PFSK-1 (cell line): Measurements from ENCODE around the gene MAPK8IP3.

ENCODE experiments used
- FOXP2 ChIP-seq: optimal IDR thresholded peaks from 2 replicates; pipeline ENCODE3; 2011; ENCODE audit warnings: borderline replicate concordance, control low read depth, inconsistent platforms; ENCODE audit not compliant: insufficient read depth; ENCODE audit errors: extremely low read length, extremely low read depth
- POLR2AphosphoS5 ChIP-seq: IDR thresholded peaks from 2 replicates; pipeline ENCODE4 v1.6.1; 2012; ENCODE audit warnings: low read depth, mild to moderate bottlenecking, control low read depth, low read length, moderate library complexity
- REST ChIP-seq, 2 experiments: IDR thresholded peaks; 2 replicates each; pipeline versions ENCODE4 v1.6.1 to v1.8.0; 2011 to 2012; ENCODE audit warnings: low read depth in 2 of 2, low read length in 2 of 2, control low read depth in 1 of 2, inconsistent platforms in 1 of 2, mild to moderate bottlenecking in 1 of 2, moderate library complexity in 1 of 2; ENCODE audit not compliant: insufficient read depth in 1 of 2
- SIN3A ChIP-seq: IDR thresholded peaks from 2 replicates; pipeline ENCODE4 v1.6.1; 2012; ENCODE audit warnings: mild to moderate bottlenecking, low read length, moderate library complexity, borderline replicate concordance; ENCODE audit not compliant: insufficient read depth
- TAF1 ChIP-seq: IDR thresholded peaks from 2 replicates; pipeline ENCODE4 v1.6.1; 2012; ENCODE audit warnings: low read length, control low read depth, borderline replicate concordance; ENCODE audit not compliant: insufficient read depth

Gene MAPK8IP3

GRCh38 chr16:1670371-1670770, 35.6 kb upstream of the MAPK8IP3 start:
- TF ChIP-seq FOXP2 (no peak), TAF1 (no peak), REST (IDR thresholded peaks at IDR 0.05; ENCODE audit: insufficient read depth in 1 of 2, low read depth in 2 of 2, low read length in 2 of 2) (no peak), SIN3A (no peak), POLR2AphosphoS5 (no peak)

- TF ChIP-seq TAF1 (no peak), POLR2AphosphoS5 (no peak), REST (IDR thresholded peaks at IDR 0.05; ENCODE audit: insufficient read depth in 1 of 2, low read depth in 2 of 2, low read length in 2 of 2) (no peak), SIN3A (no peak), FOXP2 (no peak)
Observed at GRCh38 chr16:1670866-1671265, 35.1 kb upstream of the MAPK8IP3 start.

- TF ChIP-seq REST (IDR thresholded peaks at IDR 0.05; ENCODE audit: insufficient read depth in 1 of 2, low read depth in 2 of 2, low read length in 2 of 2) (no peak), SIN3A (no peak), TAF1 (no peak), FOXP2 (no peak), POLR2AphosphoS5 (no peak)
Observed at GRCh38 chr16:1673424-1674151, 32.4 kb upstream of the MAPK8IP3 start.

GRCh38 chr16:1674306-1674705, 31.7 kb upstream of the MAPK8IP3 start:
- TF ChIP-seq FOXP2 (no peak), REST (IDR thresholded peaks at IDR 0.05; ENCODE audit: insufficient read depth in 1 of 2, low read depth in 2 of 2, low read length in 2 of 2) (no peak), POLR2AphosphoS5 (no peak), TAF1 (no peak), SIN3A (no peak)
